OCI-LY7 (cell line): Measurements from ENCODE around the gene VPS37B.

Experiments used
- CTCF ChIP-seq: fragments of 200-600 bp; sonication (generic); conservative IDR thresholded peaks from 2 replicates; pipeline ENCODE4 v1.5.1; 2014; ENCODE audit warnings: mild to moderate bottlenecking, antibody characterized with exemption, low read length, moderate library complexity, mixed read lengths
- EZH2phosphoT487 ChIP-seq: fragments of 200-600 bp; sonication (generic); IDR thresholded peaks from 2 replicates; pipeline ENCODE4 v1.6.1; 2018; ENCODE audit warnings: low read depth, borderline replicate concordance, mild to moderate bottlenecking, mixed run types, antibody characterized with exemption, low read length, moderate library complexity, mixed read lengths

DNA sequence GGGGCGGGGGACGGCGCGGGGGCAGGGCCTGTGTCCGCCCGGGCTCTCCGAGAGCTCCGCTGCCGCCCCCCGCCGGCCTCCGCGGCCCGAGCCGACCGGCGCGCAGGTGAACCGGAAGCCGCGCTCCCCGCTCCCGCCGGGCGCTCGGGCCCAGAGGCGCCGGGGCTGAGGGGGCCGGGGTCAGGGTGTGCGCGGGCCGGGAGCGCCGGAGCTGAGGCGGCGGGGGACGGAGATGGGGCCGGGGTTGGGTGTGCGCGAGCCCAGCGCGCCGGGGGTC is 60.2 kb downstream of the VPS37B start:
- no peak for TF ChIP-seq CTCF
- TF ChIP-seq EZH2phosphoT487: no peak
